Mesenchymal stem cell (in vitro differentiated cells and primary cell): Measurements from ENCODE around the gene TMEM161B.
"Not testable (repeated sequence)": the region's sequence is repeated elsewhere in the genome, so short reads cannot be mapped to it uniquely, and the experiment has no call there.

Experiments used
- DNase-seq: peaks from one replicate; pipeline ENCODE4 v3.0.0-alpha.2; 2013
- H2AFZ ChIP-seq: one replicate; pipeline ENCODE4 v1.6.1; 2013; ENCODE audit warnings: low read depth, mild to moderate bottlenecking, control low read depth, inconsistent platforms, low read length, moderate library complexity
- H2AK5ac ChIP-seq: 2 replicates; pipeline ENCODE4 v1.6.1; 2013; ENCODE audit warnings: low read length, moderate library complexity, mild to moderate bottlenecking, inconsistent platforms; ENCODE audit not compliant: severe bottlenecking
- H2BK120ac ChIP-seq: one replicate; pipeline ENCODE4 v1.6.1; 2013; ENCODE audit warnings: low read depth, mild to moderate bottlenecking, inconsistent platforms, low read length, moderate library complexity
- H2BK12ac ChIP-seq, 2 experiments: one replicate each; pipeline ENCODE4 v1.6.1; 2013; ENCODE audit warnings: inconsistent platforms in 2 of 2, low read length in 2 of 2, mild to moderate bottlenecking in 2 of 2, moderate library complexity in 2 of 2, control low read depth in 1 of 2
- H2BK15ac ChIP-seq: one replicate; pipeline ENCODE4 v1.6.1; 2013; ENCODE audit warnings: mild to moderate bottlenecking, low read depth, inconsistent platforms; ENCODE audit not compliant: poor library complexity, severe bottlenecking
- H2BK5ac ChIP-seq: 2 replicates; pipeline ENCODE4 v1.6.1; 2013; ENCODE audit warnings: low read depth, mild to moderate bottlenecking, low read length, control low read depth, inconsistent platforms; ENCODE audit not compliant: poor library complexity, severe bottlenecking
- H3K14ac ChIP-seq, 2 experiments: one replicate each; pipeline ENCODE4 v1.6.1; 2013; ENCODE audit warnings: inconsistent platforms in 2 of 2, low read length in 2 of 2, control low read depth in 1 of 2, mild to moderate bottlenecking in 1 of 2, moderate library complexity in 1 of 2
- H3K18ac ChIP-seq, 2 experiments: one replicate each; pipeline ENCODE4 v1.6.1; 2013; ENCODE audit warnings: inconsistent platforms in 2 of 2, low read length in 2 of 2, control low read depth in 1 of 2, low read depth in 1 of 2, mild to moderate bottlenecking in 1 of 2
- H3K23ac ChIP-seq, 2 experiments: one replicate each; pipeline ENCODE4 v1.6.1; 2013; ENCODE audit warnings: inconsistent platforms in 2 of 2, low read length in 2 of 2, mild to moderate bottlenecking in 2 of 2, moderate library complexity in 2 of 2, control low read depth in 1 of 2
- H3K27ac ChIP-seq: 2 replicates; pipeline ENCODE4 v1.5.1; 2013; ENCODE audit warnings: mild to moderate bottlenecking, moderate library complexity, low read length, control low read depth, inconsistent platforms; ENCODE audit not compliant: poor library complexity, severe bottlenecking
- H3K27me3 ChIP-seq, 2 experiments: 2 replicates each; pipeline versions ENCODE4 v1.6.1 to v1.7.0; 2013; ENCODE audit warnings: low read length in 2 of 2, mild to moderate bottlenecking in 2 of 2, moderate library complexity in 2 of 2, control low read depth in 1 of 2, inconsistent platforms in 1 of 2; ENCODE audit not compliant: control insufficient read depth in 1 of 2, insufficient read depth in 1 of 2
- H3K36me3 ChIP-seq, 2 experiments: 2 replicates each; pipeline versions ENCODE4 v1.6.1 to v1.7.0; 2013; ENCODE audit warnings: low read length in 2 of 2, control low read depth in 1 of 2, inconsistent platforms in 1 of 2, low read depth in 1 of 2, mild to moderate bottlenecking in 1 of 2; ENCODE audit not compliant: insufficient read depth in 2 of 2, control insufficient read depth in 1 of 2
- H3K4ac ChIP-seq, 2 experiments: one replicate each; pipeline ENCODE4 v1.6.1; 2013; ENCODE audit warnings: inconsistent platforms in 2 of 2, low read length in 2 of 2, mild to moderate bottlenecking in 2 of 2, moderate library complexity in 2 of 2, control low read depth in 1 of 2, low read depth in 1 of 2
- H3K4me1 ChIP-seq: 2 replicates; pipeline ENCODE4 v1.6.1; 2013; ENCODE audit warnings: low read depth, low read length, control low read depth; ENCODE audit not compliant: control insufficient read depth, insufficient read depth
- H3K4me2 ChIP-seq: 2 replicates; pipeline ENCODE4 v1.6.1; 2013; ENCODE audit warnings: low read length, mild to moderate bottlenecking, inconsistent platforms; ENCODE audit not compliant: poor library complexity, severe bottlenecking
- H3K4me3 ChIP-seq, 2 experiments: 2 replicates each; pipeline versions ENCODE4 v1.5.1 to v1.7.0; 2013; ENCODE audit warnings: low read length in 2 of 2, mild to moderate bottlenecking in 2 of 2, control low read depth in 1 of 2, low read depth in 1 of 2; ENCODE audit not compliant: insufficient read depth in 1 of 2
- H3K79me1 ChIP-seq: replicated peaks from 2 replicates; pipeline ENCODE4 v1.6.1; 2013; ENCODE audit warnings: mild to moderate bottlenecking, control low read depth, low read length, inconsistent platforms; ENCODE audit not compliant: poor library complexity, severe bottlenecking
- H3K9ac ChIP-seq: 2 replicates; pipeline ENCODE4 v1.7.0; 2013; ENCODE audit warnings: mild to moderate bottlenecking, low read length, moderate library complexity
- H3K9me3 ChIP-seq: 2 replicates; pipeline ENCODE4 v1.7.0; 2013; ENCODE audit warnings: mild to moderate bottlenecking, low read length; ENCODE audit not compliant: control insufficient read depth
- H4K8ac ChIP-seq: one replicate; pipeline ENCODE4 v1.6.1; 2013; ENCODE audit warnings: inconsistent platforms, mild to moderate bottlenecking, low read length, moderate library complexity
- H4K91ac ChIP-seq: one replicate; pipeline ENCODE4 v1.6.1; 2013; ENCODE audit warnings: mild to moderate bottlenecking, low read length, inconsistent platforms
- WGBS: methylation state at CpG from one replicate; pipeline ENCODE4 v1.1.7; 2013; ENCODE audit warnings: mixed read lengths; 5-methylcytosine and 5-hydroxymethylcytosine counted together

The TMEM161B gene

GRCh38 chr5:88269222-88269771 is 652 bp upstream of the TMEM161B start:
- no peak overlapping the region for H4K91ac ChIP-seq
- WGBS = under 1% methylated on average over 9 of the region's 16 CpGs
- no peak overlapping the region for H3K14ac ChIP-seq
- H3K79me1 ChIP-seq = peaks cover 20% of the 10 kb centered on the region
- H2BK15ac ChIP-seq = no peak overlapping the region
- H3K36me3 ChIP-seq = peaks cover 0 to 41% of the 10 kb centered on the region in 2 experiments
- H3K27me3 ChIP-seq = no peaks in the 10 kb centered on the region
- H3K27ac ChIP-seq = peak overlapping the region; percentile 54
- peak overlapping the region; percentile 82 to 100 for H3K4me3 ChIP-seq
- H3K9me3 ChIP-seq = no peaks in the 10 kb centered on the region
- H2AK5ac ChIP-seq = no peak overlapping the region
- no peak overlapping the region for H2BK5ac ChIP-seq
- no peak overlapping the region for H3K18ac ChIP-seq
- peak overlapping the region; percentile 52 for H2BK120ac ChIP-seq
- H3K23ac ChIP-seq = no peak overlapping the region
- H2BK12ac ChIP-seq = no peak overlapping the region
- peak overlapping the region; percentile 92 for H3K9ac ChIP-seq
- DNase-seq = peak; percentile 35
- peak overlapping the region; percentile 81 for H3K4me2 ChIP-seq
- peak overlapping the region; percentile 29 for H2AFZ ChIP-seq
- H3K4me1 ChIP-seq = peaks cover 1% of the 10 kb centered on the region
- peak overlapping the region; percentile 57 for H4K8ac ChIP-seq
- peak overlapping the region in 1 of 2 experiments; percentile 57 for H3K4ac ChIP-seq

GRCh38 chr5:88264565-88264964 is 4.1 kb downstream of the TMEM161B start:
- H2BK12ac ChIP-seq, H4K91ac ChIP-seq, H3K4me2 ChIP-seq, H3K14ac ChIP-seq, H3K23ac ChIP-seq, H3K79me1 ChIP-seq, H4K8ac ChIP-seq, H2AFZ ChIP-seq, H3K27ac ChIP-seq, H3K18ac ChIP-seq, H3K4ac ChIP-seq, H2BK120ac ChIP-seq, H2BK5ac ChIP-seq, H3K9me3 ChIP-seq, H3K36me3 ChIP-seq, H3K9ac ChIP-seq, H2BK15ac ChIP-seq, DNase-seq, H3K27me3 ChIP-seq, H2AK5ac ChIP-seq, H3K4me1 ChIP-seq, H3K4me3 ChIP-seq: not testable (repeated sequence)
- 94% methylated on average over 1 of the region's 2 CpGs for WGBS

- Histone ChIP-seq H3K9ac (no peak overlapping the region), H3K4me3 (no peak overlapping the region), H3K18ac (no peak overlapping the region), H3K36me3 (peaks cover 0 to 11% of the 10 kb centered on the region in 2 experiments), H3K14ac (no peak overlapping the region), H3K4me1 (no peaks in the 10 kb centered on the region), H2AK5ac (no peak overlapping the region), H4K8ac (no peak overlapping the region), H2AFZ (no peak overlapping the region), H2BK5ac (no peak overlapping the region), H2BK12ac (no peak overlapping the region), H3K23ac (no peak overlapping the region), H3K27ac (no peak overlapping the region), H3K79me1 (peaks cover 6% of the 10 kb centered on the region), H3K4ac (no peak overlapping the region), H2BK120ac (no peak overlapping the region), H3K27me3 (no peaks in the 10 kb centered on the region), H3K9me3 (no peaks in the 10 kb centered on the region), H3K4me2 (no peak overlapping the region), H2BK15ac (no peak overlapping the region), H4K91ac (no peak overlapping the region)
- no peak for DNase-seq
- 97% methylated on average over 2 of the region's 2 CpGs for WGBS
These were observed 5.3 kb downstream of the TMEM161B start for GRCh38 chr5:88263349-88263748.

GRCh38 chr5:88262116-88262515 is 6.5 kb downstream of the TMEM161B start:
- no peak overlapping the region for H4K8ac ChIP-seq
- no peak overlapping the region for H3K23ac ChIP-seq
- H2BK12ac ChIP-seq = no peak overlapping the region
- H3K4me3 ChIP-seq = no peak overlapping the region
- no peak overlapping the region for H3K27ac ChIP-seq
- no peak overlapping the region for H4K91ac ChIP-seq
- no peak overlapping the region for H3K4me2 ChIP-seq
- no peak overlapping the region for H2AFZ ChIP-seq
- peaks cover 0 to 11% of the 10 kb centered on the region in 2 experiments for H3K36me3 ChIP-seq
- no peak overlapping the region for H3K9ac ChIP-seq
- H2BK15ac ChIP-seq = no peak overlapping the region
- H3K4ac ChIP-seq = no peak overlapping the region
- H3K79me1 ChIP-seq = peaks cover 4% of the 10 kb centered on the region
- no peaks in the 10 kb centered on the region for H3K4me1 ChIP-seq
- H2BK120ac ChIP-seq = no peak overlapping the region
- no peaks in the 10 kb centered on the region for H3K9me3 ChIP-seq
- no peaks in the 10 kb centered on the region for H3K27me3 ChIP-seq
- H2BK5ac ChIP-seq = no peak overlapping the region
- no peak overlapping the region for H3K18ac ChIP-seq
- H3K14ac ChIP-seq = no peak overlapping the region
- no peak overlapping the region for H2AK5ac ChIP-seq
- DNase-seq = no peak
